ENCODE data around the gene OR4F15.
"Not testable (repeated sequence)": the region's sequence is repeated elsewhere in the genome, so short reads cannot be mapped to it uniquely, and the experiment has no call there.

DNA sequence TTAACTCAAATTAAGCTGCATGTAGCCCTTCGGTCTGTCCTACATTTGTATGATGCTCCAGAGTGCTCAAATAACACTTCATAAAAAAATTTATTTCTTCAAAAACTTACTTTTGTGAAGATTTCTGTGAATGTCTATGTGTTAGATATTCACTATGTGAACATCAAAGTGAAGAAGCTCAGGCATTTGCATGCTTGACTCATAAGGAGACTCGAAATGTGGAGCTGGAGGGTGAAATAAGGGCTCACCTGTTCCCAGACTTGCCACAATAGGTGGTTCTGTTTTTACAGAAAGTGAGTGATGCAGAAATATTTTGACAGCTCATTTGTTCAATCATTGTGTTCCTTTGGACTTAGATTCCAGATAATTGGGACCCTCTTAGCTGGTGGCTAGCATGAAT, 25.6 kb upstream of the OR4F15 start:
- TF ChIP-seq CTCF (IDR thresholded peaks at IDR 0.05); RAD21 (IDR thresholded peaks at IDR 0.05; ENCODE audit: low read length); TAF1 (IDR thresholded peaks at IDR 0.05; ENCODE audit: borderline replicate concordance, low read depth, low read length): not testable (repeated sequence)
- TF ChIP-seq, protein P1, sequence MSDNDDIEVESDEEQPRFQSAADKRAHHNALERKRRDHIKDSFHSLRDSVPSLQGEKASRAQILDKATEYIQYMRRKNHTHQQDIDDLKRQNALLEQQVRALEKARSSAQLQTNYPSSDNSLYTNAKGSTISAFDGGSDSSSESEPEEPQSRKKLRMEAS (IDR thresholded peaks at IDR 0.05; ENCODE audit: low read depth): not testable (repeated sequence)
